Neural progenitor cell (in vitro differentiated cells): ENCODE results near the gene DDX49. TPM values are rescaled to one million over a fixed set of nuclear protein-coding genes. Genes with fewer than 3 reads are reported as not detected.
A peak's percentile ranks its signal among the peaks of the same experiment; 100 is the strongest.

Experiments
- DNase-seq: peaks from one replicate; pipeline ENCODE4 v3.0.0-alpha.2; 2016; ENCODE audit warnings: low spot score
- H2AFZ ChIP-seq: fragments of 200-600 bp; sonication (generic); replicated peaks from 2 replicates; pipeline ENCODE4 v1.6.1; 2016; ENCODE audit warnings: antibody characterized with exemption
- H3F3A ChIP-seq: fragments of 200-600 bp; sonication (generic); 2 replicates; pipeline ENCODE4 v1.6.1; 2016; ENCODE audit warnings: antibody characterized with exemption, low read depth
- H3K27ac ChIP-seq: fragments of 200-600 bp; sonication (generic); 2 replicates; pipeline ENCODE4 v1.5.1; 2016; ENCODE audit warnings: mild to moderate bottlenecking
- H3K27me3 ChIP-seq: fragments of 200-600 bp; sonication (generic); 2 replicates; pipeline ENCODE4 v1.6.1; 2016; ENCODE audit warnings: mild to moderate bottlenecking, moderate library complexity
- H3K36me3 ChIP-seq: fragments of 200-600 bp; sonication (generic); 2 replicates; pipeline ENCODE4 v1.5.1; 2016
- H3K4me1 ChIP-seq: fragments of 200-600 bp; sonication (generic); 2 replicates; pipeline ENCODE4 v1.6.1; 2016; ENCODE audit warnings: mixed run types
- H3K4me2 ChIP-seq: fragments of 200-600 bp; sonication (generic); 2 replicates; pipeline ENCODE4 v1.6.1; 2016
- H3K4me3 ChIP-seq: fragments of 200-600 bp; sonication (generic); 2 replicates; pipeline ENCODE4 v1.5.1; 2016
- H3K79me2 ChIP-seq: fragments of 200-600 bp; sonication (generic); 2 replicates; pipeline ENCODE4 v1.6.1; 2016; ENCODE audit warnings: low read depth
- H3K9ac ChIP-seq: fragments of 200-600 bp; sonication (generic); 2 replicates; pipeline ENCODE4 v1.6.1; 2016
- H3K9me3 ChIP-seq: fragments of 200-600 bp; sonication (generic); 2 replicates; pipeline ENCODE4 v1.5.1; 2016; ENCODE audit warnings: low read depth
- H4K20me1 ChIP-seq: fragments of 200-600 bp; sonication (generic); 2 replicates; pipeline ENCODE4 v1.6.1; 2016; ENCODE audit warnings: low read depth
- H3K27ac Mint-ChIP-seq: 3 replicates; pipeline ENCODE4 v1.8.0; 2021; ENCODE audit warnings: mixed read lengths
- H3K27me3 Mint-ChIP-seq: 2 replicates; pipeline ENCODE4 v1.8.0; 2022; ENCODE audit warnings: low read depth, mild to moderate bottlenecking, inconsistent platforms, moderate library complexity, mixed read lengths; ENCODE audit not compliant: insufficient read depth
- H3K36me3 Mint-ChIP-seq: 3 replicates; pipeline ENCODE4 v1.8.0; 2021; ENCODE audit warnings: mixed read lengths
- H3K4me1 Mint-ChIP-seq: 3 replicates; pipeline ENCODE4 v1.8.0; 2021; ENCODE audit warnings: mixed read lengths
- H3K4me3 Mint-ChIP-seq: 3 replicates; pipeline ENCODE4 v1.8.0; 2021; ENCODE audit warnings: mild to moderate bottlenecking, moderate library complexity, mixed read lengths
- H3K9me3 Mint-ChIP-seq: 3 replicates; pipeline ENCODE4 v1.8.0; 2020; ENCODE audit warnings: mixed read lengths
- EZH2 ChIP-seq: fragments of 200-600 bp; sonication (generic); IDR thresholded peaks from 2 replicates; pipeline ENCODE4 v1.6.1; 2017; ENCODE audit warnings: antibody characterized with exemption, mild to moderate bottlenecking, moderate library complexity
- EZH2phosphoT487 ChIP-seq: fragments of 200-600 bp; sonication (generic); IDR thresholded peaks from 2 replicates; pipeline ENCODE4 v1.6.1; 2017; ENCODE audit warnings: antibody characterized with exemption
- total RNA-seq: library from RNA; depleted of rRNA; stranded (reverse); fragments of >200 nt; gene quantifications from 2 replicates; pipeline ENCODE4 v1.2.3, GENCODE V29; 2015; ENCODE audit warnings: low replicate concordance
- TF ChIP-seq, protein P1 (sequence below): fragments of 200-600 bp; sonication (generic); IDR thresholded peaks from 2 replicates; pipeline ENCODE4 v1.5.1; 2017; ENCODE audit warnings: antibody characterized with exemption, mild to moderate bottlenecking

Gene DDX49
- total RNA-seq, 1 donor from 2014 or later = 19.9 TPM

DNA sequence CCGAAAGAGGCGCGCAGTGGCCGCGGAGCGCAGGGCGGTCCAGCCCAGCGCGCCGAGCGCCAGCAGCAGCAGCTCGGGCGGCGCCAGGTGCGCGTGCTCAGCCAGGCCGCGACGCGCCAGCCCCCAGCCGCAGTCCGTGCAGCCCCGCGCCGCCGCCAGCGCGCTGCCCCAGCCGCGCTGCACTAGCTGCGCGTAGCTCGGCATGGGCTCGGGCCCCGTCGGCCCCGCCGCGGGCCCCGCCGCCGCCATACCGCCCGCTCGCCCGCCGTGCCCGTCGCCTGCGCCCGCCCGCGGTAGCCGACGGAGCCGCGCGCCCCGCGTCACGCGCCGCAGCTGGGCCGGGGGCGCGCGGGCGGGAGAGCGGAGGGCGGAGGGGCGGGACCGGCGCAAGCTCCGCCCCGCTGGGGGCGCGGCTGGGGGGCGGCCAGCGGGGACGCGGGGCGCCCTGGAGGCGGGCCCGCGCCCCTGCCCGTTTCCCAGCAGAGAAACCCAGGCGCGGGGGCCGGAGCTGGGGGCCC lies 23.6 kb upstream of the DDX49 start, which contains the start of gene CERS1:
CERS1 (minus strand) TSS at position 335 of the 518 bp plus-strand sequence; CDS start at position 249, 86 bp downstream.
- Histone ChIP-seq H3K9ac (peak within 1 kb of the TSS; percentile 15), H3K27ac (no peak within 1 kb of the TSS), H2AFZ (peak within 1 kb of the TSS; percentile 82), H4K20me1 (peaks cover 36% of the 10 kb centered on the region), H3K36me3 (no peaks in the 10 kb centered on the region), H3K4me3 (peak within 1 kb of the TSS; percentile 95), H3F3A (peaks cover 27% of the 10 kb centered on the region), H3K4me2 (peak within 1 kb of the TSS; percentile 92), H3K4me1 (peaks cover 22% of the 10 kb centered on the region), H3K9me3 (no peaks in the 10 kb centered on the region), H3K27me3 (peaks cover 14% of the 10 kb centered on the region), H3K79me2 (no peaks in the 10 kb centered on the region)
- TF ChIP-seq, protein P1, sequence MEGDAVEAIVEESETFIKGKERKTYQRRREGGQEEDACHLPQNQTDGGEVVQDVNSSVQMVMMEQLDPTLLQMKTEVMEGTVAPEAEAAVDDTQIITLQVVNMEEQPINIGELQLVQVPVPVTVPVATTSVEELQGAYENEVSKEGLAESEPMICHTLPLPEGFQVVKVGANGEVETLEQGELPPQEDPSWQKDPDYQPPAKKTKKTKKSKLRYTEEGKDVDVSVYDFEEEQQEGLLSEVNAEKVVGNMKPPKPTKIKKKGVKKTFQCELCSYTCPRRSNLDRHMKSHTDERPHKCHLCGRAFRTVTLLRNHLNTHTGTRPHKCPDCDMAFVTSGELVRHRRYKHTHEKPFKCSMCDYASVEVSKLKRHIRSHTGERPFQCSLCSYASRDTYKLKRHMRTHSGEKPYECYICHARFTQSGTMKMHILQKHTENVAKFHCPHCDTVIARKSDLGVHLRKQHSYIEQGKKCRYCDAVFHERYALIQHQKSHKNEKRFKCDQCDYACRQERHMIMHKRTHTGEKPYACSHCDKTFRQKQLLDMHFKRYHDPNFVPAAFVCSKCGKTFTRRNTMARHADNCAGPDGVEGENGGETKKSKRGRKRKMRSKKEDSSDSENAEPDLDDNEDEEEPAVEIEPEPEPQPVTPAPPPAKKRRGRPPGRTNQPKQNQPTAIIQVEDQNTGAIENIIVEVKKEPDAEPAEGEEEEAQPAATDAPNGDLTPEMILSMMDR = no peak
- H3K36me3 Mint-ChIP-seq = peaks cover 1% of the 10 kb centered on the region
- no peaks in the 10 kb centered on the region for H3K9me3 Mint-ChIP-seq
- peak; percentile 82 for DNase-seq
- peak within 1 kb of the TSS; percentile 90 for H3K4me3 Mint-ChIP-seq
- H3K27me3 Mint-ChIP-seq = peaks cover 4% of the 10 kb centered on the region
- no peak within 1 kb of the TSS for H3K27ac Mint-ChIP-seq
- H3K4me1 Mint-ChIP-seq = peaks cover 11% of the 10 kb centered on the region

DNA sequence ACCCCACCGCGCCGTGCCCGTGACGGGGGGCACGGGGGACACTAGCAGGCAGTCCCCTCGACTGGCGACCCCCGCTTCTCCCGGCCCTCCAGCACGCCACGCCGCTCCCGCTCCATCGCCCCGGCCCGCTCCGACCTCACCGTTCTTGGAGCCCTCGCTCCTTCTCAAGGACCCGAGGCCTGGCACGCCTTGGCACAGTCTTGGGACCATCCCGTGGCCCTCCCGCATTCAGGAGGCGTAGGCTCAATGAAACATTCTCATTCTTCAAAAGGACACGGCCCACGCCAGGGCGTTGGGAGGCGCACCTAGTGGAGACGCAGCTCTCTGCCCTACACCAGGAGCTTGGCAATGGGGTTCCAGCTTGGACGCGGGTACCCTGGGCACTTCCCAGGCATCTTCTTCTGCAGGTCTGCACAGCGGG lies 23.1 kb upstream of the DDX49 start:
- peak overlapping the region; percentile 90 for H3K4me3 Mint-ChIP-seq
- DNase-seq = peak; percentile 38
- H3K9me3 Mint-ChIP-seq = no peaks in the 10 kb centered on the region
- Histone ChIP-seq H3K36me3 (no peaks in the 10 kb centered on the region), H3K4me1 (peaks cover 22% of the 10 kb centered on the region), H3K27me3 (peaks cover 14% of the 10 kb centered on the region), H4K20me1 (peaks cover 36% of the 10 kb centered on the region), H3K4me3 (peak overlapping the region; percentile 50), H3F3A (peaks cover 27% of the 10 kb centered on the region), H3K27ac (no peak overlapping the region), H3K4me2 (peak overlapping the region; percentile 87), H3K79me2 (no peaks in the 10 kb centered on the region), H3K9ac (no peak overlapping the region), H2AFZ (peak overlapping the region; percentile 45), H3K9me3 (no peaks in the 10 kb centered on the region)
- peaks cover 2% of the 10 kb centered on the region for H3K36me3 Mint-ChIP-seq
- no peak overlapping the region for H3K27ac Mint-ChIP-seq
- TF ChIP-seq, protein P1 = no peak
- TF ChIP-seq EZH2phosphoT487 (no peak), EZH2 (no peak)
- H3K4me1 Mint-ChIP-seq = peaks cover 11% of the 10 kb centered on the region
- peaks cover 6% of the 10 kb centered on the region for H3K27me3 Mint-ChIP-seq

DNA sequence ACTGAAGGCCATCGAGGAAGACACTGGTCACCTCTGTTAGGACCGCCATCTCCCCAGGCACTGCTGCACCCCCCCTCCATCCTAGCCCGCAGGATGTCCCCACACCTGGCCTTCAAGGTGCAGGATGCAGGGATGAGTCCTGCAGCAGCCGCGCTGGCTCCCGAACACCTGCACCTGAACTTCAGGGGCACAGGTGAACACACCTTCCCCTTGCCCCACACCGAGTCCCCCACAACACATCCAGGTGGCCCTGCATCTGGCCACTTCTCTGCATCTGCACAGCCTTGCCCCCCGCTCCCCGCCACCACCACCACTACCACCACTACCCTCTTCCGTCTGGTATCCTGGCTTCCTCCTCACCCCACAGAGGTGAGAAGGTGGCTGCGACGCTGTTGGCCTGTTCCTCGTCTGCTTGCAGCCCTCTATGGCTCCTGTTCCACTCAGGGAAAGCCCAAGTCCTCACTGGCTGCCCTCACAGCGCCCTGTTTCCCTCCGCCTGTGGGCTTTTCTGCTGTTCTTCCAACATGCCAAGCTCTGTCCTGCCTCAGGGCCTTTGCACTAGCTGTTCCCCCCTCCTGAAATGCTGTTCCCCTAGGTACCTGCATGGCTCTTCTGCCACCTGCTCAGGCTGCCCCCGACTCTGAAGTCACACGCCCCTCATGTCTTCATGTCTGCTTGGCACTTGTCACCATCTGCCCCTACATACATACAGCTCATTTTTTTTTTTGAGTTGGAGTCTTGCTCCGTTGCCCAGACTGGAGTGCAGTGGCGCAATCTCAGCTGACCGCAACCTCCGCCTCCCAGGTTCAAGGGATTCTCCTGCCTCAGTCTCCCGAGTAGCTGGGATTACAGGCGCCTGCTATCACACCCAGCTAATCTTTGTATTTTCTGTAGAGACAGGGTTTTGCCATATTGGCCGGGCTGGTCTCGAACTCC lies 22.2 kb upstream of the DDX49 start:
- peaks cover 36% of the 10 kb centered on the region for H4K20me1 ChIP-seq
- TF ChIP-seq EZH2phosphoT487 (no peak), EZH2 (no peak)
- no peak overlapping the region for H3K27ac Mint-ChIP-seq
- H3K4me1 ChIP-seq = peaks cover 22% of the 10 kb centered on the region
- H3K4me3 ChIP-seq = no peak overlapping the region
- peaks cover 5% of the 10 kb centered on the region for H3K36me3 Mint-ChIP-seq
- H3K9me3 Mint-ChIP-seq = no peaks in the 10 kb centered on the region
- H3K27me3 Mint-ChIP-seq = peaks cover 3% of the 10 kb centered on the region
- H3K9me3 ChIP-seq = no peaks in the 10 kb centered on the region
- no peak overlapping the region for H3K27ac ChIP-seq
- peaks cover 11% of the 10 kb centered on the region for H3K4me1 Mint-ChIP-seq
- DNase-seq = no peak
- H3K4me3 Mint-ChIP-seq = peak overlapping the region; percentile 90
- H2AFZ ChIP-seq = no peak overlapping the region
- peaks cover 27% of the 10 kb centered on the region for H3F3A ChIP-seq
- H3K27me3 ChIP-seq = peaks cover 14% of the 10 kb centered on the region
- no peak overlapping the region for H3K9ac ChIP-seq
- H3K36me3 ChIP-seq = no peaks in the 10 kb centered on the region
- H3K79me2 ChIP-seq = no peaks in the 10 kb centered on the region
- no peak overlapping the region for H3K4me2 ChIP-seq
